ENCODE measurements around the gene NDUFS8. TPM values are rescaled to one million over a fixed set of nuclear protein-coding genes. Genes with fewer than 3 reads are reported as not detected.
A peak's percentile ranks its signal among the peaks of the same experiment; 100 is the strongest.

Gene NDUFS8
- total and polyA plus RNA-seq, 4 donors, result 75.0 to 203 (median 152) TPM

DNA sequence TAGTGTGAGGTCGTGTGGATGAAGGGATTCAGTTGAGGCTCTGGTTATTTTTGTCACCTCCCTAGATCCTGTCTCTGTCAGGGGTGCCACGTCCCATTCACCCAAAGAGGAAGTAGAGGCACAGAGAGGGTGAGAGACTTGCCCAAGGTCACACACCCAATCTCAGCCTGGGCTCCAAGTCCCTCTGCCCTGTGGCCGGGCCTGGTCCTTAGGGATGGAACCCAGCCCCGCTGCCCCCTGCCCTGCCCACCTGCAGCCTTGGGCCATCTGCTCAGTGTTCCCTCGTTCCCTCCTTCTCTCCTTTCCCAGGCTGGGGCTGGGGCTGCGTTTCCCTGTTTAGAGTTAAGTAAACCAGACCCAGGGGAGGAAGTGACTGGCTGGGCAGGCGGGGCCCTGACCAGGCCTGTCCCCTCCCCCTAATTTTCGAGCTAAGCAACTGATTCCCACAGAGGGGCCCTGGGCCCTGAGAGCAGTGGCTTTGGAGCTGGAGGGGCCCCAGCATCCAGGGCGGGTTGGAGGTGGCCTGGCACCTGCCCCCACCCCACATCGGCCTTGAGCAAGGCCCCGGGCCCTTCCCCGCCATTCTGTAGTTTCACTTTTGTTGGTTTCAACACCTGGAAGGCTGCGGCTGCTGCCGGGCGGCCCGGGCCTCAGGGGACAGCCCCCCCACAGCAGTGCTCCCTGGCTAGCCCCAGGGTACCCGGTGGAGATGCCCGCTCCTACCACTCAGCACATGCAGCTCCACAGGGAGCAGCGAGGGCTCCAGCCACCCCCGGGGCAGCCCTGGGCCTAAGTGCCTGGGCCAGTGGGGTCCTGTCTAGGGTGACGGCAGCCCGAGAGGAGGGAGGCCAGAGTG, 9.8 kb downstream of the NDUFS8 start:
- peak overlapping the region; percentile 18 for H3K4me3 ChIP-seq (ENCODE audit: low read depth, low read length)
- 58% methylated on average over 17 of the region's 22 CpGs for WGBS (ENCODE audit: insufficient coverage)

DNA sequence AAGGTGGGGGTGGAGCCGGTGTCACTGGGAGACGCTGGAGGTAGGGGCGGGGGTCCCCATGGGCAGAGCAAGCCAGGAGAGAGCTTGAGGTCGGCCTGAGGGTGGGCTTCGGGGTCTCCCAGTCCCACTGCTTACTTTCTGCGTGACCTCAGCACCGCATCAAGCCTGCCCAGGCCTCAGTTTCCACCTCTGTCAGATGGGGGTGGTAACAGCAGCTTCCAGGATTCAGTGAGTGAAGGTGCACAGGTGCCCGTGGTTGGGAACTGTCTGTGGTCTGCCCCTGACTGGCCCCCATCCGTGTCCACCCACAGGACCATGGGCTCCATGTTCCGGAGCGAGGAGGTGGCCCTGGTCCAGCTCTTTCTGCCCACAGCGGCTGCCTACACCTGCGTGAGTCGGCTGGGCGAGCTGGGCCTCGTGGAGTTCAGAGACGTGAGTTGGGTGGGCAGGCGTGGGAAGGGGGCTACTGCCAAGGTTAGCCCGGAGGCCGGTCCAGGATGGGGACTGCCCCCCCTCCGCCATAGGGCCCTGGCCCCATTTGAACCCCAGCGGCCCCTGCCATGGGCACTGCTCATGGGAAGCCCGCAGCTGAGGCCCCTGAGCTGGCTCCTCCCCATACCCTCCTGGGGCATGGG, 10.6 kb downstream of the NDUFS8 start:
- Histone ChIP-seq H3K4me3 (ENCODE audit: low read depth, low read length) (no peak overlapping the region), H3K27ac (ENCODE audit: low read depth, low read length) (peak overlapping the region; percentile 15), H3K4me1 (ENCODE audit: control insufficient read depth, insufficient read depth, low read length) (peaks cover 37% of the 10 kb centered on the region), H3K36me3 (ENCODE audit: control insufficient read depth, insufficient read depth, low read length) (peaks cover 48% of the 10 kb centered on the region), H3K27me3 (ENCODE audit: control insufficient read depth, insufficient read depth, low read length) (peaks cover 11% of the 10 kb centered on the region), H3K9me3 (ENCODE audit: control insufficient read depth, insufficient read depth, low read length) (no peaks in the 10 kb centered on the region)
- WGBS (ENCODE audit: insufficient coverage), result 89% methylated on average over 20 of the region's 23 CpGs
- no peak for DNase-seq (ENCODE audit: low read depth in 4 of 6, low spot score in 6 of 6)

More for the DNA sequence above, 9.8 kb downstream of the NDUFS8 start:
- peaks cover 55% of the 10 kb centered on the region for H3K36me3 ChIP-seq (ENCODE audit: control insufficient read depth, insufficient read depth, low read length)
- peak overlapping the region; percentile 15 for H3K27ac ChIP-seq (ENCODE audit: low read depth, low read length)
- H3K27me3 ChIP-seq (ENCODE audit: control insufficient read depth, insufficient read depth, low read length), result peaks cover 11% of the 10 kb centered on the region
- H3K4me1 ChIP-seq (ENCODE audit: control insufficient read depth, insufficient read depth, low read length), result peaks cover 37% of the 10 kb centered on the region
- H3K9me3 ChIP-seq (ENCODE audit: control insufficient read depth, insufficient read depth, low read length), result no peaks in the 10 kb centered on the region
- DNase-seq (ENCODE audit: low read depth in 4 of 6, low spot score in 6 of 6), result no peak

DNA sequence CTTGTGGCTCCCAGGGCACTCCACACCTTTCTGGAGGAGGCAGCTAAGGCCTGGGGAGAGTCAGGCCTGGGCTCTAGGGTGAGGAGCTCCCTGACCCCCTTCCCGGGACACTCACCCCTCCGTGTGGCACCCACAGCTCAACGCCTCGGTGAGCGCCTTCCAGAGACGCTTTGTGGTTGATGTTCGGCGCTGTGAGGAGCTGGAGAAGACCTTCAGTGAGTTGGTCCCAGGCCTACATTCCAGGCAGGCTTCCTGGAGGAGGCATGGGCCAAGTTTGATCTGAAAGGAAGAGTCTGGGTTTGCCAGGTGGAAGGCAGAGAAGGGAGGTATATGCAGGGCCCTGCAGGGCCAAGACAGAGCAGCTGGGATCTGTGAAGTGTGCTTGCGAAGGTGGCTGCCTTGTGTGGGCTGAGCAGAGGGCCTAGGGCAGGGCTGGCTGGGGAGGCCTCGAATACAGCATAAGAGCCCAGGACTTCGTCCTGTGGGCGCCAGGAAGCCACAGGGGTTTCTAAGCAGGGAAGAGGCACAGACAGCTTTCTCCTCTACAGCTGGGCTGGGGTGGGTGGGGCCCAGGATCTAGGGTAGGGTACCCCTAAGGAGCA, 11.2 kb downstream of the NDUFS8 start:
- Histone ChIP-seq H3K4me3 (ENCODE audit: low read depth, low read length) (no peak overlapping the region), H3K36me3 (ENCODE audit: control insufficient read depth, insufficient read depth, low read length) (peaks cover 42% of the 10 kb centered on the region), H3K9me3 (ENCODE audit: control insufficient read depth, insufficient read depth, low read length) (no peaks in the 10 kb centered on the region), H3K27ac (ENCODE audit: low read depth, low read length) (no peak overlapping the region), H3K4me1 (ENCODE audit: control insufficient read depth, insufficient read depth, low read length) (peaks cover 37% of the 10 kb centered on the region), H3K27me3 (ENCODE audit: control insufficient read depth, insufficient read depth, low read length) (peaks cover 11% of the 10 kb centered on the region)
- WGBS (ENCODE audit: insufficient coverage), result 86% methylated on average over 9 of the region's 12 CpGs
- DNase-seq (ENCODE audit: low read depth in 4 of 6, low spot score in 6 of 6), result no peak

DNA sequence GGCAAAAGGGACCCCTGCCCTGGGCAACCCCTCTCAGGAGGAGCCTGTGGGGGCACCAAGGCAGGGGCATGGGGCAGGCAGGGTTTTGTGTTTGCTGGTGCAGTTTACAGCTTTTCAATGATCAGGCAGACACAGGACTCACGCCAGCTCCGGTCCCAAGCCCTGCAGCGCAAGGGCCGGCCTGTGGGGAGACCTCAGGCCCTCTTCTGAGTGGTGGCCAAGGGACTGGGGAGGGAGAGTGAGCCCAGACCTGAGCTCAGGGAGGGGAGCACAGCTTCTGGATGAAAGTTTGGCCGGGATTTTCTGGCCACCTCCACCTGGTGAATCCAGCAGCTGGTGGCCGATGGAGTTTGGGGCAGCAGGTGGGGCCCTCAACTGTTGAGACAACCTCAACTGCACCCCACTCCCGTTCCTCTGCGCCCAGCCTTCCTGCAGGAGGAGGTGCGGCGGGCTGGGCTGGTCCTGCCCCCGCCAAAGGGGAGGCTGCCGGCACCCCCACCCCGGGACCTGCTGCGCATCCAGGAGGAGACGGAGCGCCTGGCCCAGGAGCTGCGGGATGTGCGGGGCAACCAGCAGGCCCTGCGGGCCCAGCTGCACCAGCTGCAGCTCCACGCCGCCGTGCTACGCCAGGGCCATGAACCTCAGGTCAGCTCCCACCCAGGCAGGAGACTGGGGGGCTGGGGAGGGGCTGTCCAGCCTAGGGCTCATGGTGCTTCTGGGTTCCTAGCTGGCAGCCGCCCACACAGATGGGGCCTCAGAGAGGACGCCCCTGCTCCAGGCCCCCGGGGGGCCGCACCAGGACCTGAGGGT, 11.9 kb downstream of the NDUFS8 start:
- Histone ChIP-seq H3K27ac (ENCODE audit: low read depth, low read length) (no peak overlapping the region), H3K27me3 (ENCODE audit: control insufficient read depth, insufficient read depth, low read length) (peaks cover 11% of the 10 kb centered on the region), H3K4me1 (ENCODE audit: control insufficient read depth, insufficient read depth, low read length) (peaks cover 38% of the 10 kb centered on the region), H3K36me3 (ENCODE audit: control insufficient read depth, insufficient read depth, low read length) (peaks cover 40% of the 10 kb centered on the region), H3K9me3 (ENCODE audit: control insufficient read depth, insufficient read depth, low read length) (no peaks in the 10 kb centered on the region), H3K4me3 (ENCODE audit: low read depth, low read length) (no peak overlapping the region)
- WGBS (ENCODE audit: insufficient coverage), result 84% methylated on average over 27 of the region's 27 CpGs
- no peak for DNase-seq (ENCODE audit: low read depth in 4 of 6, low spot score in 6 of 6)

DNA sequence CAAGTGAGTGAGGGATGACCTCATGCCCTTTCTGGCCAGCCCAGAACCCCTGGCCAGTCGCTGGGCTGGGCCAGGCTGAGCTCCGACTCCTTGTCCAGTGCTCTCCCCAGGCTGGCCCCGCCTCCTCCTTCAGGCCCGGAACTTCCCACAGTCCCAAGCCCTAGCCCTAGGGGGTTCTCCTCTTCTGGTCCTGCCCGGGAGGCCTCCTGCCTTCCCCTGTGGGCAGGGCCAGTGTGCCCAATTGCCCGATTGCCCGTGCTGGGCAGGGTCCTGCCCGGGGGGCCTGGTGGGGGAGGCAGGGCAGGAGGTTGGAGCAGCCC, 12.5 kb downstream of the NDUFS8 start:
- Histone ChIP-seq H3K27me3 (ENCODE audit: control insufficient read depth, insufficient read depth, low read length) (peaks cover 11% of the 10 kb centered on the region), H3K9me3 (ENCODE audit: control insufficient read depth, insufficient read depth, low read length) (no peaks in the 10 kb centered on the region), H3K4me1 (ENCODE audit: control insufficient read depth, insufficient read depth, low read length) (peaks cover 38% of the 10 kb centered on the region), H3K36me3 (ENCODE audit: control insufficient read depth, insufficient read depth, low read length) (peaks cover 40% of the 10 kb centered on the region), H3K27ac (ENCODE audit: low read depth, low read length) (no peak overlapping the region), H3K4me3 (ENCODE audit: low read depth, low read length) (no peak overlapping the region)
- 77% methylated on average over 8 of the region's 8 CpGs for WGBS (ENCODE audit: insufficient coverage)
- no peak for DNase-seq (ENCODE audit: low read depth in 4 of 6, low spot score in 6 of 6)

DNA sequence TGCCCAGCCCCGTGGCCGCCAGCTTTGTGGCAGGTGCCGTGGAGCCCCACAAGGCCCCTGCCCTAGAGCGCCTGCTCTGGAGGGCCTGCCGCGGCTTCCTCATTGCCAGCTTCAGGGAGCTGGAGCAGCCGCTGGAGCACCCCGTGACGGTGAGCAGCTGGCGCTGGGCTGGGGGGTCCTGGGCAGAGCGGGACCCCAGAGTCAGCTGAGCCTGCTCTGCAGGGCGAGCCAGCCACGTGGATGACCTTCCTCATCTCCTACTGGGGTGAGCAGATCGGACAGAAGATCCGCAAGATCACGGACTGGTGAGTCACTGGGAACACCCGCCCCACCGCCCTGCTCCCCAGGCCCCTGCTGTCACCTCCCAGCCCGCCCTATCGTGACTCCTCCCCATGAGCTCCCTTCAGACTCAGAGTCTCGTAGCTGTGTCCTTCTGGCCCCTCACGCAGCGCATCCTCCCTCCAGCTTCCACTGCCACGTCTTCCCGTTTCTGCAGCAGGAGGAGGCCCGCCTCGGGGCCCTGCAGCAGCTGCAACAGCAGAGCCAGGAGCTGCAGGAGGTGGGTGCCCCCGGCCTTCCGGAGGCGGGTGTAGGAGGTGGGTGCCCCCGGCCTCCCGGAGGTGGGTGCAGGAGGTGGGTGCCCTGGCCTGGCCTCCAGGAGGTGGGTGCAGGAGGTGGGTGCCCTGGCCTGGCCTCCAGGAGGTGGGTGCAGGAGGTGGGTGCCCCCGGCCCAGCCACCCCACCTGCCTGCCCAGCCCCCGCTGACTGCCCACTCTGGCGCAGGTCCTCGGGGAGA, 13.1 kb downstream of the NDUFS8 start:
- no peak for DNase-seq (ENCODE audit: low read depth in 4 of 6, low spot score in 6 of 6)
- peaks cover 8% of the 10 kb centered on the region for H3K27me3 ChIP-seq (ENCODE audit: control insufficient read depth, insufficient read depth, low read length)
- 82% methylated on average over 29 of the region's 36 CpGs for WGBS (ENCODE audit: insufficient coverage)
- H3K4me1 ChIP-seq (ENCODE audit: control insufficient read depth, insufficient read depth, low read length), result peaks cover 34% of the 10 kb centered on the region
- H3K9me3 ChIP-seq (ENCODE audit: control insufficient read depth, insufficient read depth, low read length), result no peaks in the 10 kb centered on the region
- H3K36me3 ChIP-seq (ENCODE audit: control insufficient read depth, insufficient read depth, low read length), result peaks cover 42% of the 10 kb centered on the region
- no peak overlapping the region for H3K4me3 ChIP-seq (ENCODE audit: low read depth, low read length)
- H3K27ac ChIP-seq (ENCODE audit: low read depth, low read length), result no peak overlapping the region

DNA sequence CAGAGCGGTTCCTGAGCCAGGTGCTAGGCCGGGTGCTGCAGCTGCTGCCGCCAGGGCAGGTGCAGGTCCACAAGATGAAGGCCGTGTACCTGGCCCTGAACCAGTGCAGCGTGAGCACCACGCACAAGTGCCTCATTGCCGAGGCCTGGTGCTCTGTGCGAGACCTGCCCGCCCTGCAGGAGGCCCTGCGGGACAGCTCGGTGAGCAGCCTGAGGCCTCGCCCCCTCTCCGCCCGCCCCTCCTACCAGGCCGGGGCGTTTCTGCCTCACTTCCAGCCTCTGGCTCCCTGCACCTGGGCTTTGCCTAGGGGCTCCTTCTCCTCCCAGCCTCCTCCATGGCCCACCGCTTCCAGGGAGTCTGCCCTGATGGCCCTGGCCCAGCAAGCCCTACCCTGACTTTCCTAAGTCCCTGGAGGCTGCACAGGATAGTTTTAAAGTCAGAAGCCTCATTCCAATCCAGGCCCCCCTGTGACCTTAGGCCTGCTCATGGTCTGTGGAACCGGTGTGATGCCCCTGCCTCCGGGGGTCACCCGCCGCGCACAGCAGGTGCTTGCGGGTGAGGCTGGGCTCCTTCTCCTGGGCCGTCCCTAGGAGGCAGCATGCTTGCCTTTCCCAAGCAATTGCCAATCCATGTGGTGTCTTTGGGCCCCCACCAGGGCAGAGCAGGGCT, 13.8 kb downstream of the NDUFS8 start:
- H3K9me3 ChIP-seq (ENCODE audit: control insufficient read depth, insufficient read depth, low read length), result no peaks in the 10 kb centered on the region
- H3K4me3 ChIP-seq (ENCODE audit: low read depth, low read length), result no peak overlapping the region
- DNase-seq (ENCODE audit: low read depth in 4 of 6, low spot score in 6 of 6), result no peak
- H3K36me3 ChIP-seq (ENCODE audit: control insufficient read depth, insufficient read depth, low read length), result peaks cover 47% of the 10 kb centered on the region
- 81% methylated on average over 24 of the region's 24 CpGs for WGBS (ENCODE audit: insufficient coverage)
- H3K27me3 ChIP-seq (ENCODE audit: control insufficient read depth, insufficient read depth, low read length), result peaks cover under 1% of the 10 kb centered on the region
- H3K27ac ChIP-seq (ENCODE audit: low read depth, low read length), result no peak overlapping the region
- peaks cover 26% of the 10 kb centered on the region for H3K4me1 ChIP-seq (ENCODE audit: control insufficient read depth, insufficient read depth, low read length)

DNA sequence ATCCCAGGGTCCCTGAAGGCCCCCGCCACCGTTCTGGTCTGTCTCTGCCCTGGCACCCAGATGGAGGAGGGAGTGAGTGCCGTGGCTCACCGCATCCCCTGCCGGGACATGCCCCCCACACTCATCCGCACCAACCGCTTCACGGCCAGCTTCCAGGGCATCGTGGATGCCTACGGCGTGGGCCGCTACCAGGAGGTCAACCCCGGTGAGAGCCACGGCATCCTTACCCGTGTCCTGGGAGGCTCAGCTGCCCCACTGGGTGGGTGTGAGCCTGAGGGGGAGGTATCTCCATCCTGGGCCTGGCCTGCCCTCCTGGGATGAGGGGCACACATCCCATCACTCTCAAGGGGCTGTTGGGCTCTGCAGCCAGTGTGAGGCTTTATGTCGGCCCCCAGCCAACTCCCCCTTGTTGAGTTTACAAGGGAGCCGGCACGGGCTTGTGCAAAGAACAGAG, 14.4 kb downstream of the NDUFS8 start:
- no peak overlapping the region for H3K4me3 ChIP-seq (ENCODE audit: low read depth, low read length)
- WGBS (ENCODE audit: insufficient coverage), result 91% methylated on average over 18 of the region's 18 CpGs
- H3K9me3 ChIP-seq (ENCODE audit: control insufficient read depth, insufficient read depth, low read length), result no peaks in the 10 kb centered on the region
- no peak for DNase-seq (ENCODE audit: low read depth in 4 of 6, low spot score in 6 of 6)
- H3K27me3 ChIP-seq (ENCODE audit: control insufficient read depth, insufficient read depth, low read length), result no peaks in the 10 kb centered on the region
- peaks cover 52% of the 10 kb centered on the region for H3K36me3 ChIP-seq (ENCODE audit: control insufficient read depth, insufficient read depth, low read length)
- peaks cover 21% of the 10 kb centered on the region for H3K4me1 ChIP-seq (ENCODE audit: control insufficient read depth, insufficient read depth, low read length)
- no peak overlapping the region for H3K27ac ChIP-seq (ENCODE audit: low read depth, low read length)
